Memory B cell (primary cell): Measurements from ENCODE around the gene ARHGAP40.

Experiments used
- ATAC-seq: fragments of 150-1000 bp; cut with Tn5 transposase; 2 replicates; pipeline ENCODE4 v1.10.0; 2021; ENCODE audit warnings: low read depth, mild to moderate bottlenecking, moderate library complexity
- DNase-seq, 2 donors: peaks; one replicate each; pipeline ENCODE4 v3.0.0; 2022; ENCODE audit warnings: low spot score in 2 of 2
- H3K27ac Mint-ChIP-seq: one replicate; pipeline ENCODE4 v1.8.0; 2022; ENCODE audit warnings: mild to moderate bottlenecking, moderate library complexity, mixed read lengths
- H3K27me3 Mint-ChIP-seq: one replicate; pipeline ENCODE4 v1.8.0; 2022; ENCODE audit warnings: mixed read lengths
- H3K36me3 Mint-ChIP-seq: one replicate; pipeline ENCODE4 v1.8.0; 2022; ENCODE audit warnings: mild to moderate bottlenecking, mixed read lengths
- H3K4me1 Mint-ChIP-seq: one replicate; pipeline ENCODE4 v1.8.0; 2022; ENCODE audit warnings: mixed read lengths
- H3K4me3 Mint-ChIP-seq: one replicate; pipeline ENCODE4 v1.8.0; 2022; ENCODE audit warnings: mild to moderate bottlenecking, moderate library complexity, mixed read lengths
- H3K9me3 Mint-ChIP-seq: one replicate; pipeline ENCODE4 v1.8.0; 2022; ENCODE audit warnings: mixed read lengths

Gene ARHGAP40

GRCh38 chr20:38617830-38618196 lies 16.2 kb downstream of the ARHGAP40 start:
- H3K4me3 Mint-ChIP-seq, result no peak overlapping the region
- peaks cover 14% of the 10 kb centered on the region for H3K27me3 Mint-ChIP-seq
- no peaks in the 10 kb centered on the region for H3K36me3 Mint-ChIP-seq
- peak; percentile 91 for ATAC-seq
- no peak overlapping the region for H3K27ac Mint-ChIP-seq
- H3K9me3 Mint-ChIP-seq, result no peaks in the 10 kb centered on the region
- no peaks in the 10 kb centered on the region for H3K4me1 Mint-ChIP-seq
- no peak for DNase-seq

GRCh38 chr20:38620441-38620840 lies 18.8 kb downstream of the ARHGAP40 start:
- no peaks in the 10 kb centered on the region for H3K36me3 Mint-ChIP-seq
- no peak overlapping the region for H3K27ac Mint-ChIP-seq
- no peak for ATAC-seq
- peaks cover 6% of the 10 kb centered on the region for H3K9me3 Mint-ChIP-seq
- H3K4me3 Mint-ChIP-seq, result no peak overlapping the region
- no peaks in the 10 kb centered on the region for H3K4me1 Mint-ChIP-seq
- no peak for DNase-seq
- H3K27me3 Mint-ChIP-seq, result peaks cover 12% of the 10 kb centered on the region

DNA sequence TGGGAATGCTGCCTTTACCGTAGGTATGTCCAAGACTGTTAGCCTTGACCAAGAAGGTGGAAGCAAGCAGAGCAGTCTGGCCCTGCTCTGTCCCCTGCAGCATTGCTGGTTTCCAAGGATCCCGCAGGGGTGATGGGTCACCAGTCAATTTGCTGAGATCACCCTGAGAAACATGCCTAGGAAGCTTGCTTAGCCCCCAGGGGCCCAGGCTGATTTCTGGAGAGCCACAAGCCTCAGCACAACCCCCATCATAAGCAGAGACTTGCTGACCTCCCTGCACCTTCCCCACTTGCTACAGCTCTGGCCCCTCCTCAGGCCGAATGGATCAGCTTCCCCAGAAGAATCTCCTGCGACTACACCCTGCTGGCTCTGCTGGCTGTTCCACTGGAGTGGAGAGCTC lies 21.5 kb downstream of the ARHGAP40 start:
- no peaks in the 10 kb centered on the region for H3K36me3 Mint-ChIP-seq
- DNase-seq (no peak), ATAC-seq (no peak)
- peaks cover 6% of the 10 kb centered on the region for H3K9me3 Mint-ChIP-seq
- H3K27me3 Mint-ChIP-seq, result peaks cover 11% of the 10 kb centered on the region
- H3K4me3 Mint-ChIP-seq, result no peak overlapping the region
- H3K4me1 Mint-ChIP-seq, result no peaks in the 10 kb centered on the region
- H3K27ac Mint-ChIP-seq, result no peak overlapping the region

- Mint-ChIP-seq H3K27ac (no peak overlapping the region), H3K27me3 (peaks cover 7% of the 10 kb centered on the region), H3K36me3 (no peaks in the 10 kb centered on the region), H3K4me3 (no peak overlapping the region), H3K9me3 (peaks cover 6% of the 10 kb centered on the region), H3K4me1 (no peaks in the 10 kb centered on the region)
- no peak for ATAC-seq
- DNase-seq, result no peak
Observed at GRCh38 chr20:38624084-38624483, 22.5 kb downstream of the ARHGAP40 start.

DNA sequence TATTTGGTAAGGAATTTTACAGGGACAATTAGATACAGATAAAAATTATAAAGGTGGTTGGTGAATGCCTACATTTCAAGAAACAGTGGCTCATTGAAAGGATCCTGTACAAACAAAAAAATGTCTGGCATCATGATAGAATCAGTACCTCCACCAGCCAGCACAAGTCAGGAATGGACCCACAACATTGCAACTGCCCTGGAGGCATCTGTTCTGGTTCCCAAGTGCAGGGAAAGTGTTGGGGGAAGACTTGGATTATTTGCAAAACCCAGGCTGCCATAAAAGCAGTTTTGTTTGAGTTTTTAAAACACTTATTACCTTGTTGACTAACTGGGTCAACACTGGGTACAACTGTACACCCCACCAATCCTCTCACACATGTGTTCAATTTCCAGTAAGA lies 24.3 kb downstream of the ARHGAP40 start:
- no peaks in the 10 kb centered on the region for H3K4me1 Mint-ChIP-seq
- DNase-seq, result no peak
- H3K27me3 Mint-ChIP-seq, result peaks cover 4% of the 10 kb centered on the region
- H3K27ac Mint-ChIP-seq, result no peak overlapping the region
- peaks cover 6% of the 10 kb centered on the region for H3K9me3 Mint-ChIP-seq
- no peaks in the 10 kb centered on the region for H3K36me3 Mint-ChIP-seq
- H3K4me3 Mint-ChIP-seq, result no peak overlapping the region
- ATAC-seq, result no peak

DNA sequence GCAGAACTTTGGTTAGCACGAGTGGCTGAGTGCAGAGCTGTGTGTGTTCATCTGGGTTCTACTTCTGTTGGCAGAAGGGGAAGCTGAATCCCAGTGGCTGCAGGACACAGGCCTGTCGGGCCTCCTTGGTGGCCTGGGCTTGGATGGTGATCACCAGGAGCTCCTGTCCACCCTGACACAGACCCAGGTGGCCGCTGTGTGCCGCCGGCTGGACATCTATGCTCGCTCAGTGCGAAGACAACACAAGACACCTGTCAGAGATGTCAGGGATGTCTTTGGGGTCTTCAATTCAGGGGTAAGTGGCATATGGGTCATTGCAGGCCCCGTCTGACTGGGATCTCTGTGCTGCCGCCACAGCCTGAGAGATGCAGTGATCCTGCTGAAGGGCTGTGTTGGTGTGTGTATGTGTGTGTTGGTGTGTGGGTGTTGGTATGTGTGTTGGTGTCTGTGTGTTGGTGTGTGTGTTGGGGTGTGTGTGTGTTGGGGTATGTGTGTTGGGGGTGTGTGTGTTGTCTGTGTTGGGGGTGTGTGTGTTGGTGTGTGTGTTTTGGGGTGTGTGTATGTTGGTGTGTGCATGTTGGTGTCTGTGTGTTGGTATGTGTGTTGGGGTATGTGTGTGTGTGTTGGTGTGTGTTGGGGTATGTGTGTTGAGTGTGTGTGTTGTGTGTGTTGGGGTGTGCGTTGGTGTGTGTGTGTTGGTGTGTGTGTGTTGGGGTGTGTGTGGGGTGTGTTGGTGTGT lies 25.5 kb downstream of the ARHGAP40 start:
- no peak for ATAC-seq
- no peak for DNase-seq
- no peak overlapping the region for H3K27ac Mint-ChIP-seq
- no peaks in the 10 kb centered on the region for H3K4me1 Mint-ChIP-seq
- H3K4me3 Mint-ChIP-seq, result no peak overlapping the region
- peaks cover 6% of the 10 kb centered on the region for H3K9me3 Mint-ChIP-seq
- no peaks in the 10 kb centered on the region for H3K36me3 Mint-ChIP-seq
- H3K27me3 Mint-ChIP-seq, result peaks cover 4% of the 10 kb centered on the region

- no peak for DNase-seq
- no peak overlapping the region for H3K27ac Mint-ChIP-seq
- no peak overlapping the region for H3K4me3 Mint-ChIP-seq
- H3K4me1 Mint-ChIP-seq, result peaks cover 4% of the 10 kb centered on the region
- peaks cover 6% of the 10 kb centered on the region for H3K9me3 Mint-ChIP-seq
- peaks cover 7% of the 10 kb centered on the region for H3K27me3 Mint-ChIP-seq
- no peak for ATAC-seq
- H3K36me3 Mint-ChIP-seq, result no peaks in the 10 kb centered on the region
Observed at GRCh38 chr20:38628580-38629470, 27.2 kb downstream of the ARHGAP40 start.

- H3K9me3 Mint-ChIP-seq, result no peaks in the 10 kb centered on the region
- peaks cover 7% of the 10 kb centered on the region for H3K4me1 Mint-ChIP-seq
- no peak overlapping the region for H3K27ac Mint-ChIP-seq
- peaks cover 7% of the 10 kb centered on the region for H3K27me3 Mint-ChIP-seq
- ATAC-seq, result no peak
- H3K36me3 Mint-ChIP-seq, result no peaks in the 10 kb centered on the region
- DNase-seq, result no peak
- H3K4me3 Mint-ChIP-seq, result no peak overlapping the region
Observed at GRCh38 chr20:38629979-38630378, 28.4 kb downstream of the ARHGAP40 start.

GRCh38 chr20:38630727-38631126 lies 29.1 kb downstream of the ARHGAP40 start:
- Mint-ChIP-seq H3K4me1 (peaks cover 7% of the 10 kb centered on the region), H3K36me3 (no peaks in the 10 kb centered on the region), H3K9me3 (no peaks in the 10 kb centered on the region), H3K27me3 (peaks cover 7% of the 10 kb centered on the region), H3K27ac (no peak overlapping the region), H3K4me3 (no peak overlapping the region)
- ATAC-seq (no peak), DNase-seq (no peak)

DNA sequence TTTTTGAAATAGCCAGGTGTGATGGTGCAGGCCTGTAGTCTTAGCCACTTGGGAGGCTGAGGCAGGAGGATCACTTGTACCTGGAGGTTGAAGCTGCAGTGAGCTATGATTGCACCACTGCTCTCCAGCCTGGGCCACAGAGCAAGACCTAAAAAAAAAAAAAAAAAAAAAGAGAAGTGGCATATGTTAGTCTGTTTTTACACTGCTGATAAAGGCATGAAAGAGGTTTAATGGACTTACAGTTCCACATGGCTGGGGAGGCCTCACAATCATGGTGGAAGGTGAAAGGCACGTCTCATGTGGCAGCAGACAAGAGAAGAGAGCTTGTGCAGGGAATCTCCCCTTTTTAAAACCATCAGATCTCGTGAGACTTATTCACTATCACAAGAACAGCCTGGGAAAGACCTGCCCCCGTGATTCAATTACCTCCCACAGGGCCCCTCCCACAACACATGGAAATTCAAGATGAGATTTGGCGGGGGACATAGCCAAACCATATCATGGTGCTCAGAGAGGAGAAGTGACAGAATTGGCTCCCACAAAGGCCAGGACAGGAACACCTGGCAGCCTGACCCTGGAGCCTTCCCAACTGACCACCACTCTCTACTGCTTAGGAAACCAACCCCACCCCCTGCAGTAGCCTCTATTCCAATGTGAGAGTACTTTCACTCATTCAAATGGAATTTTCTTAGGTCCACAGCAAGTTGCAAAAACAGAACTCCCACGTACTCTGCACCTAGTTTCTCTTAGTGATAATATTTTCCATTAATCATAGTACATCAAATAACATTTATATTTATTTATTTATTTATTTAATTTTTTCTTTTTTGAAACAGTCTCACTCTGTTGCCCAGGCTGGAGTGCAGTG lies 29.8 kb downstream of the ARHGAP40 start:
- H3K27me3 Mint-ChIP-seq, result peaks cover 7% of the 10 kb centered on the region
- ATAC-seq, result no peak

GRCh38 chr20:38633577-38634093 lies 32.0 kb downstream of the ARHGAP40 start:
- peak; percentile 64 to 70 for DNase-seq
- Mint-ChIP-seq H3K9me3 (no peaks in the 10 kb centered on the region), H3K4me1 (peaks cover 10% of the 10 kb centered on the region), H3K27me3 (peaks cover 3% of the 10 kb centered on the region), H3K27ac (no peak overlapping the region), H3K36me3 (no peaks in the 10 kb centered on the region), H3K4me3 (no peak overlapping the region)
- ATAC-seq, result peak; percentile 80

More for the DNA sequence above, 29.8 kb downstream of the ARHGAP40 start:
- H3K4me3 Mint-ChIP-seq, result no peak overlapping the region
- DNase-seq, result no peak
- H3K36me3 Mint-ChIP-seq, result no peaks in the 10 kb centered on the region
- no peaks in the 10 kb centered on the region for H3K9me3 Mint-ChIP-seq
- H3K4me1 Mint-ChIP-seq, result peaks cover 10% of the 10 kb centered on the region
- H3K27ac Mint-ChIP-seq, result no peak overlapping the region

DNA sequence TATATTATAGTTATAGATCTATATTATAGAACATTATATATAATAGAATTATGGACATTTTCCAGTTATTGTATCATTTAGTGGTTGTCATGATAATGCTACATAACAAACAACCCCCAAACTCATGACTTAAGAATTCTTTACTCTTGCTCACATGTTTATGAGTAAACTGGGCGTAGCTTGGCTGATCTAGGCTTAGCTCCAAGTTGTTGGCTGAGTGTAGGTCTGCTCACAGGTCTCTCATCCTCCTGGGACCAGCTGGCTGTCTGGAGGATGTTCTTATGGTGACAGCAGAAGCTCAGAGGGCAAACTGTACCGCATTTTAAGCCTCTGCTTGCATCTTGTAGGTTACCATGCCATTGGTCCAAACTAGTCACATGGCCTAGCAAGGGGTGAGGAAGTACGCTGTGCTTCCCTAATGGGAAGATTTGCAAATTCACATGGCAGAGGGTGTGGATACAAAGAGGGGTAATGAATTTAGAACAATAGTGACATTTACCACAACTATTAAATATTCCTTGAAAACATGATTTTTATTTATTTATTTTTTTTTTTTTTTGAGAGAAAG lies 34.2 kb downstream of the ARHGAP40 start:
- Mint-ChIP-seq H3K36me3 (no peaks in the 10 kb centered on the region), H3K27me3 (peaks cover 3% of the 10 kb centered on the region), H3K9me3 (no peaks in the 10 kb centered on the region), H3K4me1 (peaks cover 15% of the 10 kb centered on the region), H3K4me3 (no peak overlapping the region), H3K27ac (no peak overlapping the region)
- ATAC-seq, result peak; percentile 46
- DNase-seq, result no peak

- Mint-ChIP-seq H3K4me3 (no peak overlapping the region), H3K27ac (no peak overlapping the region), H3K27me3 (peaks cover 10% of the 10 kb centered on the region), H3K4me1 (peaks cover 8% of the 10 kb centered on the region), H3K36me3 (no peaks in the 10 kb centered on the region), H3K9me3 (no peaks in the 10 kb centered on the region)
- DNase-seq (no peak), ATAC-seq (no peak)
Observed at GRCh38 chr20:38640521-38640920, 38.9 kb downstream of the ARHGAP40 start.
